GM23338 (cell line): ENCODE measurements around the gene ATXN7. TPM values are rescaled to one million over a fixed set of nuclear protein-coding genes. Genes with fewer than 3 reads are reported as not detected.
A peak's percentile ranks its signal among the peaks of the same experiment; 100 is the strongest.

Experiments
- ATAC-seq: fragments of 200-7000 bp; cut with Tn5 transposase; 3 replicates; pipeline ENCODE4 v1.9.1; 2020
- DNase-seq: peaks from one replicate; pipeline ENCODE4 v3.0.0-alpha.2; 2015; ENCODE audit warnings: low spot score
- H2AFZ ChIP-seq: fragments of 200-600 bp; sonication (generic); 2 replicates; pipeline ENCODE4 v1.8.0; 2016; ENCODE audit warnings: antibody characterized with exemption, mild to moderate bottlenecking, moderate library complexity
- H3F3A ChIP-seq: fragments of 200-600 bp; sonication (generic); replicated peaks from 2 replicates; pipeline ENCODE4 v1.8.0; 2017; ENCODE audit warnings: antibody characterized with exemption, mixed run types, low read depth
- H3K27ac ChIP-seq: fragments of 200-600 bp; sonication (generic); 2 replicates; pipeline ENCODE4 v1.6.1; 2016; ENCODE audit warnings: low read depth
- H3K27me3 ChIP-seq: fragments of 200-600 bp; sonication (generic); 2 replicates; pipeline ENCODE4 v1.8.0; 2016; ENCODE audit warnings: mild to moderate bottlenecking, mixed run types, moderate library complexity; ENCODE audit not compliant: insufficient read depth
- H3K36me3 ChIP-seq: fragments of 200-600 bp; sonication (generic); 2 replicates; pipeline ENCODE4 v1.8.0; 2016; ENCODE audit warnings: mild to moderate bottlenecking; ENCODE audit not compliant: insufficient read depth
- H3K4me1 ChIP-seq: fragments of 200-600 bp; sonication (generic); 2 replicates; pipeline ENCODE4 v1.8.0; 2016; ENCODE audit warnings: mild to moderate bottlenecking, moderate library complexity; ENCODE audit not compliant: insufficient read depth
- H3K4me2 ChIP-seq: fragments of 200-600 bp; sonication (generic); 2 replicates; pipeline ENCODE4 v1.7.1; 2017; ENCODE audit warnings: mixed run types
- H3K4me3 ChIP-seq: fragments of 200-600 bp; sonication (generic); 2 replicates; pipeline ENCODE4 v1.6.1; 2016; ENCODE audit warnings: mixed run types
- H3K79me2 ChIP-seq: fragments of 200-600 bp; sonication (generic); replicated peaks from 2 replicates; pipeline ENCODE4 v1.8.0; 2017; ENCODE audit warnings: mild to moderate bottlenecking; ENCODE audit not compliant: insufficient read depth
- H3K9me2 ChIP-seq: fragments of 200-600 bp; sonication (generic); 2 replicates; pipeline ENCODE4 v1.8.0; 2017; ENCODE audit not compliant: insufficient read depth
- H4K20me1 ChIP-seq: fragments of 200-600 bp; sonication (generic); replicated peaks from 2 replicates; pipeline ENCODE4 v1.8.0; 2017; ENCODE audit warnings: mild to moderate bottlenecking; ENCODE audit not compliant: insufficient read depth
- H3K27ac Mint-ChIP-seq: 2 replicates; pipeline ENCODE4 v1.8.0; 2020; ENCODE audit warnings: inconsistent platforms, mild to moderate bottlenecking, moderate library complexity, mixed read lengths
- H3K27me3 Mint-ChIP-seq: 3 replicates; pipeline ENCODE4 v1.8.0; 2022; ENCODE audit warnings: low read depth, mild to moderate bottlenecking, moderate library complexity, mixed read lengths, inconsistent platforms; ENCODE audit not compliant: insufficient read depth, poor library complexity
- H3K36me3 Mint-ChIP-seq: 3 replicates; pipeline ENCODE4 v1.8.0; 2021; ENCODE audit warnings: low read depth, mild to moderate bottlenecking, inconsistent platforms, moderate library complexity, mixed read lengths
- H3K4me1 Mint-ChIP-seq: 3 replicates; pipeline ENCODE4 v1.8.0; 2020; ENCODE audit warnings: mild to moderate bottlenecking, inconsistent platforms, mixed read lengths
- H3K4me3 Mint-ChIP-seq: 3 replicates; pipeline ENCODE4 v1.8.0; 2021; ENCODE audit warnings: moderate library complexity, mild to moderate bottlenecking, inconsistent platforms, mixed read lengths
- H3K9me3 Mint-ChIP-seq: 3 replicates; pipeline ENCODE4 v1.8.0; 2020; ENCODE audit warnings: moderate library complexity, mild to moderate bottlenecking, inconsistent platforms, mixed read lengths
- CREB1 ChIP-seq: fragments of 250-450 bp; sonication (Bioruptor Pico); IDR thresholded peaks from 2 replicates; pipeline ENCODE4 v1.5.0; 2020; ENCODE audit warnings: low read depth, mild to moderate bottlenecking, moderate library complexity
- NANOG ChIP-seq: IDR thresholded peaks from 2 replicates; pipeline ENCODE4 v1.6.1; 2016; ENCODE audit warnings: antibody characterized with exemption, borderline replicate concordance
- POLR2AphosphoS5 ChIP-seq: IDR thresholded peaks from 2 replicates; pipeline ENCODE4 v1.6.1; 2016; ENCODE audit warnings: antibody characterized with exemption, low read depth
- REST ChIP-seq: IDR thresholded peaks from one replicate; pipeline ENCODE4 v1.6.1; 2018; ENCODE audit warnings: antibody characterized with exemption; ENCODE audit not compliant: unreplicated experiment
- polyA plus RNA-seq: library from polyadenylated mRNA; unstranded; fragments of >200 nt; fragmentation: Nextera tagmentation; extraction: Ambion mirVana; gene quantifications from 2 replicates; pipeline ENCODE4 v1.2.1, GENCODE V29; 2016
- total RNA-seq: library from RNA; depleted of rRNA; stranded (reverse); fragments of >200 nt; shearing (Covaris generic); gene quantifications from 2 replicates; pipeline ENCODE4 v1.2.3, GENCODE V29; 2014
- TF ChIP-seq, protein P1 (sequence below): fragments of 250-450 bp; sonication (Bioruptor Pico); IDR thresholded peaks from 2 replicates; pipeline ENCODE4 v1.5.0; 2020; ENCODE audit warnings: mild to moderate bottlenecking, moderate library complexity
- TF ChIP-seq, protein P2 (sequence below), 2 experiments: fragments of 200-600 bp in 1 of 2; sonication (generic) in 1 of 2; conservative IDR thresholded peaks; 2 replicates each; pipeline versions ENCODE4 v1.5.1 to v1.6.1; 2016 to 2017; ENCODE audit warnings: antibody characterized with exemption in 2 of 2, low read depth in 2 of 2, mild to moderate bottlenecking in 2 of 2, moderate library complexity in 1 of 2

Gene ATXN7
- total and polyA plus RNA-seq, 2 experiments from 2014 or later, result 4.0 to 17.2 TPM

GRCh38 chr3:63936925-63937324 lies 73.3 kb downstream of the ATXN7 start (continued):
- TF ChIP-seq, protein P1, sequence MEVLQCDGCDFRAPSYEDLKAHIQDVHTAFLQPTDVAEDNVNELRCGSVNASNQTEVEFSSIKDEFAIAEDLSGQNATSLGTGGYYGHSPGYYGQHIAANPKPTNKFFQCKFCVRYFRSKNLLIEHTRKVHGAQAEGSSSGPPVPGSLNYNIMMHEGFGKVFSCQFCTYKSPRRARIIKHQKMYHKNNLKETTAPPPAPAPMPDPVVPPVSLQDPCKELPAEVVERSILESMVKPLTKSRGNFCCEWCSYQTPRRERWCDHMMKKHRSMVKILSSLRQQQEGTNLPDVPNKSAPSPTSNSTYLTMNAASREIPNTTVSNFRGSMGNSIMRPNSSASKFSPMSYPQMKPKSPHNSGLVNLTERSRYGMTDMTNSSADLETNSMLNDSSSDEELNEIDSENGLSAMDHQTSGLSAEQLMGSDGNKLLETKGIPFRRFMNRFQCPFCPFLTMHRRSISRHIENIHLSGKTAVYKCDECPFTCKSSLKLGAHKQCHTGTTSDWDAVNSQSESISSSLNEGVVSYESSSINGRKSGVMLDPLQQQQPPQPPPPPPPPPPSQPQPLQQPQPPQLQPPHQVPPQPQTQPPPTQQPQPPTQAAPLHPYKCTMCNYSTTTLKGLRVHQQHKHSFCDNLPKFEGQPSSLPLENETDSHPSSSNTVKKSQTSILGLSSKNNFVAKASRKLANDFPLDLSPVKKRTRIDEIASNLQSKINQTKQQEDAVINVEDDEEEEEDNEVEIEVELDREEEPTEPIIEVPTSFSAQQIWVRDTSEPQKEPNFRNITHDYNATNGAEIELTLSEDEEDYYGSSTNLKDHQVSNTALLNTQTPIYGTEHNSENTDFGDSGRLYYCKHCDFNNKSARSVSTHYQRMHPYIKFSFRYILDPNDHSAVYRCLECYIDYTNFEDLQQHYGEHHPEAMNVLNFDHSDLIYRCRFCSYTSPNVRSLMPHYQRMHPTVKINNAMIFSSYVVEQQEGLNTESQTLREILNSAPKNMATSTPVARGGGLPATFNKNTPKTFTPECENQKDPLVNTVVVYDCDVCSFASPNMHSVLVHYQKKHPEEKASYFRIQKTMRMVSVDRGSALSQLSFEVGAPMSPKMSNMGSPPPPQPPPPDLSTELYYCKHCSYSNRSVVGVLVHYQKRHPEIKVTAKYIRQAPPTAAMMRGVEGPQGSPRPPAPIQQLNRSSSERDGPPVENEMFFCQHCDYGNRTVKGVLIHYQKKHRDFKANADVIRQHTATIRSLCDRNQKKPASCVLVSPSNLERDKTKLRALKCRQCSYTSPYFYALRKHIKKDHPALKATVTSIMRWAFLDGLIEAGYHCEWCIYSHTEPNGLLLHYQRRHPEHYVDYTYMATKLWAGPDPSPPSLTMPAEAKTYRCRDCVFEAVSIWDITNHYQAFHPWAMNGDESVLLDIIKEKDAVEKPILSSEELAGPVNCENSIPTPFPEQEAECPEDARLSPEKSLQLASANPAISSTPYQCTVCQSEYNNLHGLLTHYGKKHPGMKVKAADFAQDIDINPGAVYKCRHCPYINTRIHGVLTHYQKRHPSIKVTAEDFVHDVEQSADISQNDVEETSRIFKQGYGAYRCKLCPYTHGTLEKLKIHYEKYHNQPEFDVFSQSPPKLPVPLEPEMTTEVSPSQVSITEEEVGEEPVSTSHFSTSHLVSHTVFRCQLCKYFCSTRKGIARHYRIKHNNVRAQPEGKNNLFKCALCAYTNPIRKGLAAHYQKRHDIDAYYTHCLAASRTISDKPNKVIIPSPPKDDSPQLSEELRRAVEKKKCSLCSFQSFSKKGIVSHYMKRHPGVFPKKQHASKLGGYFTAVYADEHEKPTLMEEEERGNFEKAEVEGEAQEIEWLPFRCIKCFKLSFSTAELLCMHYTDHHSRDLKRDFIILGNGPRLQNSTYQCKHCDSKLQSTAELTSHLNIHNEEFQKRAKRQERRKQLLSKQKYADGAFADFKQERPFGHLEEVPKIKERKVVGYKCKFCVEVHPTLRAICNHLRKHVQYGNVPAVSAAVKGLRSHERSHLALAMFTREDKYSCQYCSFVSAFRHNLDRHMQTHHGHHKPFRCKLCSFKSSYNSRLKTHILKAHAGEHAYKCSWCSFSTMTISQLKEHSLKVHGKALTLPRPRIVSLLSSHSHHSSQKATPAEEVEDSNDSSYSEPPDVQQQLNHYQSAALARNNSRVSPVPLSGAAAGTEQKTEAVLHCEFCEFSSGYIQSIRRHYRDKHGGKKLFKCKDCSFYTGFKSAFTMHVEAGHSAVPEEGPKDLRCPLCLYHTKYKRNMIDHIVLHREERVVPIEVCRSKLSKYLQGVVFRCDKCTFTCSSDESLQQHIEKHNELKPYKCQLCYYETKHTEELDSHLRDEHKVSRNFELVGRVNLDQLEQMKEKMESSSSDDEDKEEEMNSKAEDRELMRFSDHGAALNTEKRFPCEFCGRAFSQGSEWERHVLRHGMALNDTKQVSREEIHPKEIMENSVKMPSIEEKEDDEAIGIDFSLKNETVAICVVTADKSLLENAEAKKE (CRISPR knock-in tag), result no peak
- TF ChIP-seq, protein P2, sequence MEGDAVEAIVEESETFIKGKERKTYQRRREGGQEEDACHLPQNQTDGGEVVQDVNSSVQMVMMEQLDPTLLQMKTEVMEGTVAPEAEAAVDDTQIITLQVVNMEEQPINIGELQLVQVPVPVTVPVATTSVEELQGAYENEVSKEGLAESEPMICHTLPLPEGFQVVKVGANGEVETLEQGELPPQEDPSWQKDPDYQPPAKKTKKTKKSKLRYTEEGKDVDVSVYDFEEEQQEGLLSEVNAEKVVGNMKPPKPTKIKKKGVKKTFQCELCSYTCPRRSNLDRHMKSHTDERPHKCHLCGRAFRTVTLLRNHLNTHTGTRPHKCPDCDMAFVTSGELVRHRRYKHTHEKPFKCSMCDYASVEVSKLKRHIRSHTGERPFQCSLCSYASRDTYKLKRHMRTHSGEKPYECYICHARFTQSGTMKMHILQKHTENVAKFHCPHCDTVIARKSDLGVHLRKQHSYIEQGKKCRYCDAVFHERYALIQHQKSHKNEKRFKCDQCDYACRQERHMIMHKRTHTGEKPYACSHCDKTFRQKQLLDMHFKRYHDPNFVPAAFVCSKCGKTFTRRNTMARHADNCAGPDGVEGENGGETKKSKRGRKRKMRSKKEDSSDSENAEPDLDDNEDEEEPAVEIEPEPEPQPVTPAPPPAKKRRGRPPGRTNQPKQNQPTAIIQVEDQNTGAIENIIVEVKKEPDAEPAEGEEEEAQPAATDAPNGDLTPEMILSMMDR (conservative IDR thresholded peaks at IDR 0.05; ENCODE audit: low read depth in 2 of 2), result no peak
- no peak for TF ChIP-seq NANOG
- no peak for TF ChIP-seq POLR2AphosphoS5

DNA sequence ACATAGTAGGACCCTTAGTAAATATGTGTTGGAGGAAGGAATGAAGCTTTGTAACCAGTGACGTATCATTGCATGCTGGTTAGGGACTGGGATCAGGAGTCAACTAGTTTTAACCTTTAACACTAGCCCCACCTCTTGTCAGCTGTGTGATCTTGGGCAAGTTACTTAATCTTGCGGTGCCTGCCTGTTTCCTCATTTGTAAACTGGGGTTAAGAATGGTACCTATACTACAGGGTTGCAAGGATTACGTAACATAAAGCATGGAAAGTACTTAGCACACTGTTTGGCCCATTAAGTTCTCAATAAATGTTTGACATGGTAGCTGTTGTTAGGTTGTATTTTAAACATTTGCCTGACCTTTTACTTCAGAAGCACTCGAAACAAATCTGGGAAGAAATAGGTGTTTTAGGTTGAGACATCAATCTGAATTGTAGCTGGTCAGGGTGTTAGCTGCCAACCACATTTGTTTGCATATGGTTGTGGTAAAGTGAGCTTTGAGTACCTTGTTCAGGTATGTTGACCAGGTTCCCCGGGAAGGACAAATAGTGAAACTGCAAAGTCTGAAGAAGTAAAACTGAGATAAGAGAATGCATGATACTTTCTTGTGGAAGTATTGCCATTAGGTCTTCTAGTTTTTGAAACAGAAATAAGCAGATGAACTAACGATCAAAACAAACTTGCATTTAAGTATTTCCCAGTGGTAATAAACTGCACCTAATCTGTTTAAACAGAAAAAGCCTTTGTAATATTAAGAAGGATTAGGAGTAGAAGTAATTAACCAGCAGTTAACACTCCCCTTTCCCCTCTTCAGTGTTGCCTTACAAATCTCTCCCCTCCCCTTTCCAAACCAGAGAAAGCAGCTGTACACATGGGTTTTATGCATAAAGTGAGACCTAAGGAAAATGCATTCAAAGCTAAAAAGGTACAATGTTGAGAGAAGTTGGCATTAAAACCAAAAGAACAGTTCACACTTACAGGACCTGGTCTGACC lies 74.3 kb downstream of the ATXN7 start:
- no peak for TF ChIP-seq REST
- TF ChIP-seq POLR2AphosphoS5, result no peak
- no peak for TF ChIP-seq CREB1 (CRISPR knock-in tag)
- peak; percentile 42 for ATAC-seq
- no peaks in the 10 kb centered on the region for H3K9me3 Mint-ChIP-seq
- no peaks in the 10 kb centered on the region for H3F3A ChIP-seq
- H2AFZ ChIP-seq, result no peak overlapping the region
- H3K27me3 Mint-ChIP-seq, result no peaks in the 10 kb centered on the region
- H4K20me1 ChIP-seq, result no peaks in the 10 kb centered on the region; the same call in 1 of the 2 replicates
- peaks cover 64% of the 10 kb centered on the region for H3K79me2 ChIP-seq
- DNase-seq, result peak; percentile 21
- H3K27ac ChIP-seq, result no peak overlapping the region
- H3K36me3 ChIP-seq, result no peaks in the 10 kb centered on the region
- no peaks in the 10 kb centered on the region for H3K27me3 ChIP-seq
- no peak overlapping the region for H3K27ac Mint-ChIP-seq
- peaks cover 19% of the 10 kb centered on the region; the same call in 1 of the 2 replicates for H3K4me1 ChIP-seq
- no peak overlapping the region for H3K4me3 Mint-ChIP-seq
- peaks cover 43% of the 10 kb centered on the region for H3K4me1 Mint-ChIP-seq
- no peak overlapping the region for H3K4me3 ChIP-seq
- no peaks in the 10 kb centered on the region for H3K9me2 ChIP-seq
- no peak overlapping the region for H3K4me2 ChIP-seq
- H3K36me3 Mint-ChIP-seq, result no peaks in the 10 kb centered on the region; the same call in 2 of the 3 replicates
